ENCODE data around the gene LAT.
A peak's percentile ranks its signal among the peaks of the same experiment; 100 is the strongest.

The LAT gene

GRCh38 chr16:28974007-28974436 lies 10.8 kb upstream of the LAT start:
- Histone ChIP-seq H3K4me3 (replicated peaks; ENCODE audit: insufficient read depth, low read length) (peak overlapping the region; percentile 100), H3K27me3 (ENCODE audit: insufficient read depth, poor library complexity, severe bottlenecking) (no peaks in the 10 kb centered on the region), H3K27ac (replicated peaks) (peak overlapping the region; percentile 75)
- peak; percentile 42 to 45 for DNase-seq (ENCODE audit: low read depth in 1 of 2, low spot score in 1 of 2)
- TF ChIP-seq POLR2AphosphoS5 (IDR thresholded peaks at IDR 0.05; ENCODE audit: low read depth) (no peak), REST (IDR thresholded peaks at IDR 0.05; ENCODE audit: insufficient replicate concordance, low read depth) (no peak), CTCF (IDR thresholded peaks at IDR 0.05; ENCODE audit: insufficient read depth, low read length) (peak; percentile 37)

GRCh38 chr16:28974437-28975157 lies 10.3 kb upstream of the LAT start, which contains the start of gene SPNS1:
Gene SPNS1, plus strand, starts transcription at chr16:28974778. Its CDS starts 374 bp downstream, at chr16:28975152.
- TF ChIP-seq POLR2AphosphoS5 (IDR thresholded peaks at IDR 0.05; ENCODE audit: low read depth): peak; percentile 72; the same call in 1 of the 2 replicates
- 0 out of 2 replicates have a peak, but pooled peaks have one; percentile 23 for TF ChIP-seq GABPA (IDR thresholded peaks at IDR 0.05; ENCODE audit: low read depth)
- no peak for TF ChIP-seq REST (IDR thresholded peaks at IDR 0.05; ENCODE audit: insufficient replicate concordance, low read depth)
- Histone ChIP-seq H3K27me3 (ENCODE audit: insufficient read depth, poor library complexity, severe bottlenecking) (no peaks in the 10 kb centered on the region), H3K27ac (replicated peaks) (peak within 1 kb of the TSS; percentile 75), H3K4me3 (replicated peaks; ENCODE audit: insufficient read depth, low read length) (peak within 1 kb of the TSS; percentile 100)
- DNase-seq (ENCODE audit: low read depth in 1 of 2, low spot score in 1 of 2): peak; percentile 95 to 97

- DNase-seq (ENCODE audit: low read depth in 1 of 2, low spot score in 1 of 2): no peak
- H3K4me3 ChIP-seq (replicated peaks; ENCODE audit: insufficient read depth, low read length): peak overlapping the region; percentile 100
- no peaks in the 10 kb centered on the region for H3K27me3 ChIP-seq (ENCODE audit: insufficient read depth, poor library complexity, severe bottlenecking)
- no peak for TF ChIP-seq POLR2AphosphoS5 (IDR thresholded peaks at IDR 0.05; ENCODE audit: low read depth)
- no peak for TF ChIP-seq CTCF (IDR thresholded peaks at IDR 0.05; ENCODE audit: insufficient read depth, low read length)
- no peak for TF ChIP-seq REST (IDR thresholded peaks at IDR 0.05; ENCODE audit: insufficient replicate concordance, low read depth)
- TF ChIP-seq SPI1 (IDR thresholded peaks at IDR 0.05; ENCODE audit: borderline replicate concordance, low read depth): no peak
- TF ChIP-seq GABPA (IDR thresholded peaks at IDR 0.05; ENCODE audit: low read depth): no peak
- H3K27ac ChIP-seq (replicated peaks): peak overlapping the region; percentile 75
Measured at GRCh38 chr16:28975158-28975599, 9.7 kb upstream of the LAT start.

All from HL-60 (cell line).